ENCODE measurements around the gene KRT82.
"Not testable (repeated sequence)": the region's sequence is repeated elsewhere in the genome, so short reads cannot be mapped to it uniquely, and the experiment has no call there.

The KRT82 gene

DNA sequence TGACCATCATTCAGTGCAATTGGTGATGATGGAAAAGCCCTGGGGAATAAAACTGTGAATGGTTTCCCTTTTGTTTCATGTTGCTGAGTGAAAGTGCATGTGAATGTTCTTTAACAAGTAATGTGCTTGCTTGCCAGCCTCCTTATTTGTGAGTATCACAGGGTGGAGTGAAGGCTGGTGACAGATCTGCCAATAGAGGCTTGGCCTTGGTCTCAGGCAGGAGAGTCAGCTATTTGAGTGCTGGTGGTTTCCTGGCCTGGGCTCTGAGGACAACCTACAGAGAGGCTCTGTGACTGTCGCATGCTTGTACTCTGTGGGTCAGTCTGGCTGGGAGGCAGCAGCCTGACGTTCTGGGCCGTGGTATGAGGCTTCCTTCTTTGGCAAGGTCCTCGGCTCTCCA, 59.5 kb downstream of the KRT82 start:
- Histone ChIP-seq H3F3A (ENCODE audit: insufficient read depth, low read length) (no peaks in the 10 kb centered on the region), H3K27me3 (ENCODE audit: insufficient read depth, low read length) (peaks cover 14% of the 10 kb centered on the region; the same call in 1 of the 2 replicates), H3K4me2 (ENCODE audit: low read length) (no peak overlapping the region), H3K27ac (ENCODE audit: low read depth, low read length, poor library complexity, severe bottlenecking) (no peak overlapping the region), H3K4me3 (ENCODE audit: low read depth, low read length, poor library complexity, severe bottlenecking) (no peak overlapping the region), H3K4me1 (ENCODE audit: insufficient read depth, low read length, severe bottlenecking) (no peaks in the 10 kb centered on the region), H3K79me2 (ENCODE audit: insufficient read depth, low read length) (no peaks in the 10 kb centered on the region), H2AFZ (ENCODE audit: low read length) (no peak overlapping the region), H4K20me1 (ENCODE audit: insufficient read depth, low read length) (no peaks in the 10 kb centered on the region), H3K9me3 (ENCODE audit: low read length) (no peaks in the 10 kb centered on the region), H3K36me3 (ENCODE audit: insufficient read depth, low read length) (no peaks in the 10 kb centered on the region), H3K9me2 (ENCODE audit: low read depth, low read length) (no peaks in the 10 kb centered on the region), H3K9ac (ENCODE audit: low read length) (no peak overlapping the region)
- no peak for TF ChIP-seq EZH2 (IDR thresholded peaks at IDR 0.05; ENCODE audit: borderline replicate concordance, low read length)
- TF ChIP-seq, protein P1, sequence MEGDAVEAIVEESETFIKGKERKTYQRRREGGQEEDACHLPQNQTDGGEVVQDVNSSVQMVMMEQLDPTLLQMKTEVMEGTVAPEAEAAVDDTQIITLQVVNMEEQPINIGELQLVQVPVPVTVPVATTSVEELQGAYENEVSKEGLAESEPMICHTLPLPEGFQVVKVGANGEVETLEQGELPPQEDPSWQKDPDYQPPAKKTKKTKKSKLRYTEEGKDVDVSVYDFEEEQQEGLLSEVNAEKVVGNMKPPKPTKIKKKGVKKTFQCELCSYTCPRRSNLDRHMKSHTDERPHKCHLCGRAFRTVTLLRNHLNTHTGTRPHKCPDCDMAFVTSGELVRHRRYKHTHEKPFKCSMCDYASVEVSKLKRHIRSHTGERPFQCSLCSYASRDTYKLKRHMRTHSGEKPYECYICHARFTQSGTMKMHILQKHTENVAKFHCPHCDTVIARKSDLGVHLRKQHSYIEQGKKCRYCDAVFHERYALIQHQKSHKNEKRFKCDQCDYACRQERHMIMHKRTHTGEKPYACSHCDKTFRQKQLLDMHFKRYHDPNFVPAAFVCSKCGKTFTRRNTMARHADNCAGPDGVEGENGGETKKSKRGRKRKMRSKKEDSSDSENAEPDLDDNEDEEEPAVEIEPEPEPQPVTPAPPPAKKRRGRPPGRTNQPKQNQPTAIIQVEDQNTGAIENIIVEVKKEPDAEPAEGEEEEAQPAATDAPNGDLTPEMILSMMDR (IDR thresholded peaks at IDR 0.05; ENCODE audit: low read length): no peak

DNA sequence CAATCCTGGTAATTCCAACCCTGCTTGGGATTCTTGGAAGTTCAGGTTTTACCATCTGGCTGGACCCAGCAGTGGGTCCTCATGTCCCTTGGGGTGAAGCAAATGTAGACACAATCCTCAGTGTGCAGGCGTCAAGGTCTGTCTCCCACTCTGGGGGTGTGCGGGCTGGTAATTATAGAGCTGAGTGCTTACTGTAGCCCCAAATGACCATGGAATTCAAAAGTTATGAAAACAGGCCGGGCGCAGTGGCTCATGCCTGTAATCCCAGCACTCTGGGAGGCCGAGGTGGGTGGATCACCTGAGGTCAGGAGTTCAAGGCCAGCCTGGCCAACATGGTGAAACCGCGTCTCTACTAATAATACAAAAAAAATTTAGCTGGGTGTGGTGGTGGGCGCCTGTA, 61.1 kb downstream of the KRT82 start:
- H2AFZ ChIP-seq (ENCODE audit: low read length); H3K9me2 ChIP-seq (ENCODE audit: low read depth, low read length); H4K20me1 ChIP-seq (ENCODE audit: insufficient read depth, low read length); H3K4me1 ChIP-seq (ENCODE audit: insufficient read depth, low read length, severe bottlenecking); H3K79me2 ChIP-seq (ENCODE audit: insufficient read depth, low read length); H3F3A ChIP-seq (ENCODE audit: insufficient read depth, low read length); H3K27ac ChIP-seq (ENCODE audit: low read depth, low read length, poor library complexity, severe bottlenecking); H3K4me2 ChIP-seq (ENCODE audit: low read length); H3K9ac ChIP-seq (ENCODE audit: low read length); H3K4me3 ChIP-seq (ENCODE audit: low read depth, low read length, poor library complexity, severe bottlenecking); H3K36me3 ChIP-seq (ENCODE audit: insufficient read depth, low read length); H3K9me3 ChIP-seq (ENCODE audit: low read length): not testable (repeated sequence)
- peaks cover 14% of the 10 kb centered on the region; the same call in 1 of the 2 replicates for H3K27me3 ChIP-seq (ENCODE audit: insufficient read depth, low read length)

DNA sequence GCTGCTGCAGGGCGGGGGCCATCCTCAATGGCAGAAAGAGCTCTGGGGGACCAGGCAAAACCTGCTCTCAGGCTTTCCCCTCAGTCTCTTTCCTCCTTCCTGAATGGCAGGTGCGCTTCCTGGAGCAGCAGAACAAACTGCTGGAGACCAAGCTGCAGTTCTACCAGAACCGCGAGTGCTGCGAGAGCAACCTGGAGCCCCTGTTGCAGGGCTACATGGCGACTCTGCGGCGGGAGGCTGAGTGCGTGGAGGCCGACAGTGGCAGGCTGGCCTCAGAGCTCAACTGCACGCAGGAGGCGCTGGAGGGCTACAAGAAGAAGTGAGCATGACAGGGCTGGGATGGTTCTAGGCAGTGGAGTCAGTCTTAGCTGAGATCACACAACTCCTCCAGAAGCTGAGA, 62.0 kb downstream of the KRT82 start:
- Histone ChIP-seq H3K4me1 (ENCODE audit: insufficient read depth, low read length, severe bottlenecking) (no peaks in the 10 kb centered on the region), H3K79me2 (ENCODE audit: insufficient read depth, low read length) (no peaks in the 10 kb centered on the region), H3K4me2 (ENCODE audit: low read length) (no peak overlapping the region), H3K9ac (ENCODE audit: low read length) (no peak overlapping the region), H4K20me1 (ENCODE audit: insufficient read depth, low read length) (no peaks in the 10 kb centered on the region), H2AFZ (ENCODE audit: low read length) (no peak overlapping the region), H3K9me2 (ENCODE audit: low read depth, low read length) (no peaks in the 10 kb centered on the region), H3F3A (ENCODE audit: insufficient read depth, low read length) (no peaks in the 10 kb centered on the region), H3K27me3 (ENCODE audit: insufficient read depth, low read length) (peaks cover 14% of the 10 kb centered on the region; the same call in 1 of the 2 replicates), H3K4me3 (ENCODE audit: low read depth, low read length, poor library complexity, severe bottlenecking) (no peak overlapping the region), H3K27ac (ENCODE audit: low read depth, low read length, poor library complexity, severe bottlenecking) (no peak overlapping the region), H3K36me3 (ENCODE audit: insufficient read depth, low read length) (no peaks in the 10 kb centered on the region), H3K9me3 (ENCODE audit: low read length) (no peaks in the 10 kb centered on the region)
- TF ChIP-seq EZH2 (IDR thresholded peaks at IDR 0.05; ENCODE audit: borderline replicate concordance, low read length): no peak
- TF ChIP-seq, protein P1 (IDR thresholded peaks at IDR 0.05; ENCODE audit: low read length): no peak; the same call in 1 of the 2 replicates

Measured in OCI-LY1 (cell line).